Choroid plexus epithelial cell (primary cell): ENCODE results near the gene CCL16.
"Not testable (repeated sequence)": the region's sequence is repeated elsewhere in the genome, so short reads cannot be mapped to it uniquely, and the experiment has no call there.

Source experiments
- DNase-seq: peaks from one replicate; pipeline ENCODE4 v3.0.0-alpha.2; 2010; ENCODE audit warnings: low read depth
- H3K4me3 ChIP-seq: 2 replicates; pipeline ENCODE4 v1.5.1; 2011; ENCODE audit warnings: low read depth, mild to moderate bottlenecking, control low read depth, low read length, moderate library complexity
- TF ChIP-seq, protein P1 (sequence below): conservative IDR thresholded peaks from 2 replicates; pipeline ENCODE4 v1.5.1; 2011; ENCODE audit warnings: low read depth, mild to moderate bottlenecking, control low read depth, inconsistent platforms, low read length, moderate library complexity

CCL16 gene

DNA sequence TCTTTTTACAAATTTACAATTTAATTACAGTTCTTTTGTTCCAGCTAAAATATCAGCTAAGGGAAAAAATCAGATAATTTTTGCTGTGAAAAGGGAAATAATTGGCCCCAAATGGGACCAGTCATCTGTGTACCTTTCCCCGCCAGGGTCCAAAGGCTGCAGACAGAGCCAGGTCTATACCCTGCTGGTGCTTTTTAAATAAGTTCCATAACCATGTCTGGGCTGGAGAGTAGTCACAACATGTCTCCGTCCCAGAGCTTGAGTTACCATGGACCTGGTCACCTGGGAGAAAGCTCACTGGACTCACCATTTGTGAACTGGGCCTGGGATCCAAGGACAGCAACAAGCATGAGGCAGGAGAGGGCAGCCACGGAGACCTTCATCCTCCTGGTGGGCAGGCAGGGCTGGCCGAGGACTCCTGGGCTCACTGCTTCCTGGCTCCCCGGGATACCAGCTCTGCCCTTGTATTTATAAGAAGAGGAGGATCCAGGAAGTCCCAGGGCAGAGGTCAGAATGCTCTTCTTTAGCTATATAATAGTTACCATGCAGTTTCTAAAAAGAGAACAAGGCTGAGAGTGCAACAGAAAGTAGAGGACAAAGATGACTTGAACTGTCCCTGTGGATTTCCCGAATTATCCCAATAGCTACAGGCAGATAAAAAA, 19.9 kb upstream of the CCL16 start, which contains the start of gene CCL15:
CCL15 (minus strand) TSS at position 444 of the 662 bp plus-strand sequence; CDS start at position 383, 61 bp downstream.
- TF ChIP-seq, protein P1, sequence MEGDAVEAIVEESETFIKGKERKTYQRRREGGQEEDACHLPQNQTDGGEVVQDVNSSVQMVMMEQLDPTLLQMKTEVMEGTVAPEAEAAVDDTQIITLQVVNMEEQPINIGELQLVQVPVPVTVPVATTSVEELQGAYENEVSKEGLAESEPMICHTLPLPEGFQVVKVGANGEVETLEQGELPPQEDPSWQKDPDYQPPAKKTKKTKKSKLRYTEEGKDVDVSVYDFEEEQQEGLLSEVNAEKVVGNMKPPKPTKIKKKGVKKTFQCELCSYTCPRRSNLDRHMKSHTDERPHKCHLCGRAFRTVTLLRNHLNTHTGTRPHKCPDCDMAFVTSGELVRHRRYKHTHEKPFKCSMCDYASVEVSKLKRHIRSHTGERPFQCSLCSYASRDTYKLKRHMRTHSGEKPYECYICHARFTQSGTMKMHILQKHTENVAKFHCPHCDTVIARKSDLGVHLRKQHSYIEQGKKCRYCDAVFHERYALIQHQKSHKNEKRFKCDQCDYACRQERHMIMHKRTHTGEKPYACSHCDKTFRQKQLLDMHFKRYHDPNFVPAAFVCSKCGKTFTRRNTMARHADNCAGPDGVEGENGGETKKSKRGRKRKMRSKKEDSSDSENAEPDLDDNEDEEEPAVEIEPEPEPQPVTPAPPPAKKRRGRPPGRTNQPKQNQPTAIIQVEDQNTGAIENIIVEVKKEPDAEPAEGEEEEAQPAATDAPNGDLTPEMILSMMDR, result no peak
- DNase-seq, result no peak
- H3K4me3 ChIP-seq, result no peak within 1 kb of the TSS

DNA sequence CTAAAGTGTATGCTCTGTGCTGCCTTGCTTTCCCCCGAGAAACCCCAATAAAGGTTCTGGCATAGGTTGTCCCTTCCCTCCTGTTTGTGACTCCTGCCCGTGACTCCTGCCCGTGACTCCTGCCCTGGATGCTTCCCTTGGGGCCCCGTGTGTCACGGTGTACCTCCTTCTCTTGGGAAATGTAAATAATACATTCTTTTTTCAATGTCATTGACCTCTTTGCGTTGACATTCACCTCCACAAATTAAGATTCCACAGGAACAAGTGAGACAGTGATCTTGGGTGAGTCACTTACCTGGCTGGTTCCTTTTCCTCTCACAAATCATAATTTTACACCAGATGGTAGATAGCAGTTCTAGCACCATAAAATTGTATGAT, 19.4 kb upstream of the CCL16 start:
- DNase-seq, result no peak
- TF ChIP-seq, protein P1, result no peak
- no peak overlapping the region for H3K4me3 ChIP-seq

DNA sequence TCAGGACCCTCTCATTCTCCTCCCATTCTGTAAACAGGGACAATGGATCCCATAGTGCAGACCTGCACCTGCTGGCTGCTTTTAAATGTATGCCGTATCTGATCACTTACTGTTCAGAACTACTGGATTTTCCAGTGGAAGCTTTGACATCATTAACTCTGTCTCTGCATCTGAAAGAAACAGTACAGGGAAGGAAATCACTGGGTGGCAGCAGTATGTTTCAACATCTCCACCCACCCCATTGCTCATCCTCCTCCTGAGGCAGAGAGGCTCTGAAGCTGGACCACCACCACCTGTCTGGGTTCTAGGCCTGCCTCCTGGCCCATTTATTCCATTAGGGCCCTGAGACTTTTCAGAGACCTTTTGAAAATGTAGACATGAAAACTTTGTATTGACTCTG, 17.5 kb upstream of the CCL16 start:
- H3K4me3 ChIP-seq, result no peak overlapping the region
- no peak for DNase-seq
- TF ChIP-seq, protein P1, result no peak

DNA sequence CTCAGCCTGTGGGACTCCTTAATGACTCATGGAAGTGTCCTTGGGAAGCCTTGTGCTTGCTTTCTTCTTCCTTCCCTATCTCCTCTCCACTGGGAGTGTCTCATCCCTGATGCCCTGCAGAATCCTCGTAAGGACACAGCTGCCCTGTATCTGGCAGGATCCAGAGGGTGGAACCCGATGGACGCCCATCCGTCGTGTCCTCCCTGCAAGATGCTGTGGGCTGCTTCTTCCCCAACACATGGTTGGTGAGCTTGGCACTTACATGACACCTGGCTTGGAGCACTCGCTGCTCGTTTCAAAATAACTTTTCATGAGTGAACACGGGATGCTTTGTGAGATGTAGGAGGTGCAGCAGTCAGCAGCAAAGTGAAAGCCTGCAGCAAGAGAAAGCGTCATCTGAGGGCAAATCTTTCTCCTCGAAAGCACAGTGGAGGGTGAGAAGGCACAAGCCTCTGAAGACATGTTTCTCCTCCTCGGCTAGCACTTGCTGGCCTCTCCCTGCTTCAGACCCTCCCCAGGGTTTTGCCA, 16.8 kb upstream of the CCL16 start:
- H3K4me3 ChIP-seq, result no peak overlapping the region
- TF ChIP-seq, protein P1, result no peak
- no peak for DNase-seq

DNA sequence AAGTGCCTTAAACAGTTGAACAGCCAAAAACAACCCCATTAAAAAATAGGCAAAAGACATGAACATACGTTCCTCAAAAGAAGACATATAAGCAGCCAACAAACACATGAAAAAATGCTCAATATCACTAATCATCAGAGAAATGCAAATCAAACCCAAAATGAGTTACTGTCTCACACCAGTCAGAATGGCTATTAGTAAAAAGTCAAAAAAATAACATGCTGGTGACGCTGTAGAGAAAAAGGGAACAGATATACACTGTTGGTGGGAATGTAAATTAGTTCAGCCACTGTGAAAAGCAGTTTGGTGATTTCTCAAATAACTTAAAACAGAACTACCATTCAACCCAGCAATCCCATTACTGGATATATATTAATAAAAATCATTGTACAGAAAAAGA, 14.0 kb upstream of the CCL16 start:
- DNase-seq, H3K4me3 ChIP-seq: not testable (repeated sequence)

DNA sequence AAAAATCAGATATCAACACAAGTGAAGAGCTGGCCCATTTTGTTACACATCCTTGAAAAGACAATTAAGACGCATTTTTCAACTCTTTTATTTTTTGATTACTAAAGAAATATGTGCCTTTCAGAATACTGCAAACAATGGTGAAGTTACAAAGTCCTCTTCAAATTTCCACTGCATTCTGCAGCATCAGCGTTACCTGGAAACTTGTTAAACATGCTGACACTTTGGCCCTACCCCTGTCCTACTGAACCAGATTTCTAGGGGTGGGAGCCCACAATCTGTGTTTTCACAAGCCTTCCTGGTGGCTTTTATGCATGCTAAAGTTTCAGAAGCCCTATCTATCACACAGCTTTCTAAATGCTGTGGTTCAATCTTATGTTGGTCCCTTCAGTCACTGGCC, 9.8 kb upstream of the CCL16 start:
- no peak overlapping the region for H3K4me3 ChIP-seq
- no peak for DNase-seq
- TF ChIP-seq, protein P1, result no peak

DNA sequence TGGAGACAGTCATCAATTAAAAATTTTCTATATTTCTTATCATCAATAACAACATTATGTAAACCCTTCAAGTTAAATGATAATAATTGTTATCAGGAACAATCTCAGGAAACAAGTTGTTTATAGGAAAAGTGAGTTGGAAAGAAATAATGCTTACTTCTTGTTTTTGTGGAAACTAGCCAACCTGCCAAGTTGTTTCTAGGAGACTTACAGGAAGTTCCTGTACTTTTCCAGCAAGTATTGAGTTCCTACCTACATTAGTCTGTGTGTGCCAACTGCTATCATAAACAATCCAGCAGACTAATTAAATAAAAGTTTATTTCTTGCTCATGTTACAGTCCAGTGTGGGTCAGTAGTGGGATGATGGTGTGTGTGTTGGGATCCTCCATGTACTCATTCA, 6.9 kb upstream of the CCL16 start:
- DNase-seq, result no peak
- TF ChIP-seq, protein P1, result no peak
- H3K4me3 ChIP-seq, result no peak overlapping the region
